Measurements from ENCODE around the gene TTLL12.

The TTLL12 gene

GRCh38 chr22:43118024-43118849 lies 68.7 kb downstream of the TTLL12 start:
- DNase-seq = no peak

DNA sequence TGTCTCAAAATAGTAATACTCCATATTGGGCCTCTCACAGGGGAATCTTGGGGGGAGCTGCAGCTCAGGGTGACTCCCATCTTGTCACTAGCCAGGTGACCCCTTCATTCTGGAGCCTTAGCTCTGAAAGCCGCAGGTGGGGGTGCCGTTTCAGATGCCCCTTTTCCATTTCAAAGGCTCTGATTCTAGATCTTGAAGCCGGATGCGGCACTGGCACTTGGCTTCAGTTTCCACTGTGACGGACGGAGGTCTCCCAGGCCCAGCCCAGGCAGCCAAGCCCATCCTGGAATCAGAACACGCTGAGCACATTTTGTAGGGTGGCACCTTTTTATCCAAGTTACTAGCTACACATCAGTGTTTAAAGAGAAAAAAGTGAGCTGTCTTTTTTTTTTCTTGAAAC lies 70.0 kb downstream of the TTLL12 start:
- no peak for DNase-seq
